Loucy (cell line): ENCODE results near the gene C6orf47.

Experiments
- H2AFZ ChIP-seq: fragments of 200-600 bp; sonication (generic); 2 replicates; pipeline ENCODE4 v1.6.0; 2016; ENCODE audit warnings: antibody characterized with exemption, mild to moderate bottlenecking, low read length, moderate library complexity
- H3F3A ChIP-seq: fragments of 200-600 bp; 2 replicates; pipeline ENCODE4 v1.6.0; 2016; ENCODE audit warnings: antibody characterized with exemption, low read depth, mild to moderate bottlenecking
- H3K27me3 ChIP-seq: fragments of 200-600 bp; sonication (generic); 2 replicates; pipeline ENCODE4 v1.6.1; 2014; ENCODE audit warnings: low read length, mild to moderate bottlenecking; ENCODE audit not compliant: insufficient read depth, poor library complexity, severe bottlenecking
- H3K36me3 ChIP-seq: fragments of 200-600 bp; sonication (generic); 2 replicates; pipeline ENCODE4 v1.6.1; 2016; ENCODE audit warnings: low read length; ENCODE audit not compliant: insufficient read depth
- H3K4me1 ChIP-seq: fragments of 200-600 bp; sonication (generic); 2 replicates; pipeline ENCODE4 v1.5.1; 2014; ENCODE audit warnings: low read length, mild to moderate bottlenecking; ENCODE audit not compliant: insufficient read depth, poor library complexity, severe bottlenecking
- H3K4me2 ChIP-seq: fragments of 200-600 bp; sonication (generic); 2 replicates; pipeline ENCODE4 v1.6.0; 2014; ENCODE audit warnings: antibody characterized with exemption, low read length, low read depth, mild to moderate bottlenecking; ENCODE audit not compliant: poor library complexity, severe bottlenecking
- H3K4me3 ChIP-seq: fragments of 200-600 bp; sonication (generic); 2 replicates; pipeline ENCODE4 v1.5.1; 2014; ENCODE audit warnings: low read length, mild to moderate bottlenecking, mixed read lengths; ENCODE audit not compliant: poor library complexity, severe bottlenecking
- H3K79me2 ChIP-seq: fragments of 200-600 bp; sonication (generic); 2 replicates; pipeline ENCODE4 v1.6.1; 2014; ENCODE audit warnings: low read length; ENCODE audit not compliant: insufficient read depth
- H3K9ac ChIP-seq: fragments of 200-600 bp; sonication (generic); 2 replicates; pipeline ENCODE4 v1.6.0; 2014; ENCODE audit warnings: mild to moderate bottlenecking, low read depth, low read length, moderate library complexity; ENCODE audit not compliant: poor library complexity, severe bottlenecking
- H3K9me2 ChIP-seq: fragments of 200-600 bp; sonication (generic); replicated peaks from 2 replicates; pipeline ENCODE4 v1.6.1; 2016; ENCODE audit warnings: low read depth, low read length, mixed read lengths
- H3K9me3 ChIP-seq: fragments of 200-600 bp; sonication (generic); 2 replicates; pipeline ENCODE4 v1.6.1; 2014; ENCODE audit warnings: mild to moderate bottlenecking, antibody characterized with exemption, low read length, low read depth; ENCODE audit not compliant: insufficient read depth
- H4K20me1 ChIP-seq: fragments of 200-600 bp; sonication (generic); 2 replicates; pipeline ENCODE4 v1.6.0; 2014; ENCODE audit warnings: antibody characterized with exemption, low read length, mild to moderate bottlenecking; ENCODE audit not compliant: insufficient read depth, poor library complexity, severe bottlenecking
- EZH2phosphoT487 ChIP-seq: fragments of 200-600 bp; IDR thresholded peaks from 2 replicates; pipeline ENCODE4 v1.6.1; 2018; ENCODE audit warnings: antibody characterized with exemption, mild to moderate bottlenecking, moderate library complexity, borderline replicate concordance
- TF ChIP-seq, protein P1 (sequence below): fragments of 200-600 bp; sonication (generic); conservative IDR thresholded peaks from 2 replicates; pipeline ENCODE4 v1.5.1; 2014; ENCODE audit warnings: mild to moderate bottlenecking, antibody characterized with exemption, low read length

The C6orf47 gene

DNA sequence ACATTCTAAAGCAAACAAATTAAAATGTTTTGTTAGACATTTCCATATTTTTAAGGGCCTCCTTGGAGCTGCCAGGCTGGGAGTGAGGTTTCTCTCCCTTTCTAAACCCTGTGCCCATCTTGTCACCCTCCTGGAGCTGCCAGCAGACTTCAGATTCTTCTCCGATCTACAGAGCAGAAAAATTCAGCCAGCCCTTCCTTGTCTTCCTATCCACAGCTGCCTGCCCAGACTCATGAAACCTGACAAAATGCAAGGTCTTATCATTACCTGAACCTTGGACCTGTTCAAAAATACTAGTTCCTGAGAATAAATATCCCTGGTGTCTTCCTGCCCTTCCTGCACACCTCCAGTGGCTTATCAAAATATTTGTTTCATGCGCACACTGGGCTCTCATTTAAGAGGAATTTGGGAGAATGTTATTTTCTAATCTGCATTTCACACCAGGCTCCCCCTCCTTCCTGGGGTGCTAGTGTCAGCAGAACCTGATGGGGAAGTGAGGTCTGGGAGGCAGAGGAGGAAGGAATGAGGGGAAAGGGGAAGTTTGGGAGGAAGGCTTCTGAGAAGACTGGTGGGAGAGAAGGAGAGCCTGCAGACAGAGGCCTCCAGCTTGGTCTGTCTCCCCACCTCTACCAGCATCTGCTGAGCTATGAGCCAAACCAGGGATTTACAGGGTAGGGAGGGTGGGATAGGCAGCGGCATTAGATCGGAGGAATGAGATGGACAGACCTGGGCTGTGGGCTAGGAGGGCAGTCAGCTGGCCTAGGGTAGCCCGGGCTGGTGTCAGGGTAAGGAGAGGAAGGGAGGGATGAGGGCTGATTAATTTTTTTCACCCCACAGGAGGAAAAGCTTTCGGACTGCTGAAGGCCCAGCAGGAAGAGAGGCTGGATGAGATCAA, 45.6 kb downstream of the C6orf47 start, which contains the start of gene AIF1:
Gene AIF1, plus strand, starts transcription at position 551 of the 895 bp plus-strand sequence. Its CDS starts 96 bp downstream, at position 647.
- H3K4me1 ChIP-seq: peaks cover 40% of the 10 kb centered on the region
- peak within 1 kb of the TSS; percentile 98 for H3K9ac ChIP-seq
- H3K4me2 ChIP-seq: peak within 1 kb of the TSS; percentile 97
- H4K20me1 ChIP-seq: no peaks in the 10 kb centered on the region
- peak within 1 kb of the TSS; percentile 81 for H3K4me3 ChIP-seq
- peaks cover 46% of the 10 kb centered on the region for H3K79me2 ChIP-seq
- no peaks in the 10 kb centered on the region for H3K9me2 ChIP-seq
- TF ChIP-seq EZH2phosphoT487: no peak
- TF ChIP-seq, protein P1, sequence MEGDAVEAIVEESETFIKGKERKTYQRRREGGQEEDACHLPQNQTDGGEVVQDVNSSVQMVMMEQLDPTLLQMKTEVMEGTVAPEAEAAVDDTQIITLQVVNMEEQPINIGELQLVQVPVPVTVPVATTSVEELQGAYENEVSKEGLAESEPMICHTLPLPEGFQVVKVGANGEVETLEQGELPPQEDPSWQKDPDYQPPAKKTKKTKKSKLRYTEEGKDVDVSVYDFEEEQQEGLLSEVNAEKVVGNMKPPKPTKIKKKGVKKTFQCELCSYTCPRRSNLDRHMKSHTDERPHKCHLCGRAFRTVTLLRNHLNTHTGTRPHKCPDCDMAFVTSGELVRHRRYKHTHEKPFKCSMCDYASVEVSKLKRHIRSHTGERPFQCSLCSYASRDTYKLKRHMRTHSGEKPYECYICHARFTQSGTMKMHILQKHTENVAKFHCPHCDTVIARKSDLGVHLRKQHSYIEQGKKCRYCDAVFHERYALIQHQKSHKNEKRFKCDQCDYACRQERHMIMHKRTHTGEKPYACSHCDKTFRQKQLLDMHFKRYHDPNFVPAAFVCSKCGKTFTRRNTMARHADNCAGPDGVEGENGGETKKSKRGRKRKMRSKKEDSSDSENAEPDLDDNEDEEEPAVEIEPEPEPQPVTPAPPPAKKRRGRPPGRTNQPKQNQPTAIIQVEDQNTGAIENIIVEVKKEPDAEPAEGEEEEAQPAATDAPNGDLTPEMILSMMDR: no peak
- H3K9me3 ChIP-seq: no peaks in the 10 kb centered on the region
- peak within 1 kb of the TSS; percentile 25; the same call in 1 of the 2 replicates for H2AFZ ChIP-seq
- peaks cover 12% of the 10 kb centered on the region; the same call in 1 of the 2 replicates for H3F3A ChIP-seq
- H3K36me3 ChIP-seq: no peaks in the 10 kb centered on the region
- no peaks in the 10 kb centered on the region for H3K27me3 ChIP-seq

DNA sequence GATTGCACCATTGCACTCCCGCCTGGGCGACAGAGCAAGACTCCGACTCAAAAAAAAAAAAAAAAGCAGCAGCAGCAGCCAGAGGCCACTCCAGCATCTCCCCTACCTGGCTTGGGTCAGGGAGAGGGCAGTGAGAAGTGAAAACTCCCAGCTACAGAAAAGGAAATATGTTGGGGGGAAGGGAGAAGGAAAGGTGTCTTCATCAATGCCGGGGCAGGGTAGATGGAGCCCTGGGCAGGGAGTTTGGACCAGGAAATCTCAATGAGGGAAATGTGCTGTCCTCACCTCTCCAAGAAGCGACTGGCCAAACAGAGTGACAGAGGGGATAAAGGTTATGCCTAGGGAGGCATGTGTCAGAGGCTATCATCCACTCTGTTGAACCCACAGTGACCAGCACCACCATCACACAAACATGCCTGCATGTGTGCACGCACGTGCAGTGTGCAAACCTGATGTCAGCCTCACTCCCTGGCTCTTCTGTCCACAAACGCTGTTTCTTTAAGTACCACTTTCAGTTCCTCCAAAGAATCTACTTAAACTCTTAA, 46.4 kb downstream of the C6orf47 start:
- no peaks in the 10 kb centered on the region for H3K9me3 ChIP-seq
- peaks cover 10% of the 10 kb centered on the region; the same call in 1 of the 2 replicates for H3F3A ChIP-seq
- no peaks in the 10 kb centered on the region for H3K36me3 ChIP-seq
- no peaks in the 10 kb centered on the region for H3K9me2 ChIP-seq
- H3K9ac ChIP-seq: peak overlapping the region; percentile 98
- H3K4me1 ChIP-seq: peaks cover 39% of the 10 kb centered on the region
- no peak for TF ChIP-seq EZH2phosphoT487
- TF ChIP-seq, protein P1: no peak
- no peaks in the 10 kb centered on the region for H4K20me1 ChIP-seq
- H3K4me2 ChIP-seq: peak overlapping the region; percentile 97
- H2AFZ ChIP-seq: no peak overlapping the region
- H3K4me3 ChIP-seq: peak overlapping the region; percentile 81
- H3K79me2 ChIP-seq: peaks cover 42% of the 10 kb centered on the region
- H3K27me3 ChIP-seq: no peaks in the 10 kb centered on the region

DNA sequence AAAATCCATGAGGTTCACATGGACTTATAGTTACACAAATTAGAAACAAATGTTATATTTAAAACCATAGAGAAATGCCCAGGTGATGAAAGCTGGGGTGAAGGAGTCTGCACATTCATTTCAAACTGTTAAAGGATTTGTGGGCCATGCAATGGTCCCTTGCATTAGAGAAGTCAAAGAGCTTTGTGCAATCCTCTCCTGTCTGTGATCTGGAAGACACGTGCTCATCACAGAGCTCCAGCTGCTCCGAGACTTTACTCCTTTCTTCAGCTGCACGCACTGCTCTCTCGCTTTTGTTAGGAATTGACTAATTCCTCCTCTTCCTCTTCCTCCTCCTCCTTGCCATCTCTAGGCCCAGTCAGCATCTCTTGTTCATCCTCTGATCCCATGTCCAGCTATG, 49.6 kb downstream of the C6orf47 start:
- no peak overlapping the region for H2AFZ ChIP-seq
- peaks cover 13% of the 10 kb centered on the region for H3K79me2 ChIP-seq
- TF ChIP-seq EZH2phosphoT487: no peak
- TF ChIP-seq, protein P1: no peak
- H3K4me2 ChIP-seq: no peak overlapping the region
- H3K9me2 ChIP-seq: no peaks in the 10 kb centered on the region
- H3F3A ChIP-seq: peaks cover 4% of the 10 kb centered on the region; the same call in 1 of the 2 replicates
- peaks cover 24% of the 10 kb centered on the region for H3K4me1 ChIP-seq
- no peak overlapping the region for H3K4me3 ChIP-seq
- H3K36me3 ChIP-seq: no peaks in the 10 kb centered on the region
- no peak overlapping the region for H3K9ac ChIP-seq
- H3K9me3 ChIP-seq: no peaks in the 10 kb centered on the region
- no peaks in the 10 kb centered on the region for H3K27me3 ChIP-seq
- H4K20me1 ChIP-seq: no peaks in the 10 kb centered on the region
